Measurements from ENCODE around the gene ALG14. TPM values are rescaled to one million over a fixed set of nuclear protein-coding genes. Genes with fewer than 3 reads are reported as not detected.
"Not testable (repeated sequence)": the region's sequence is repeated elsewhere in the genome, so short reads cannot be mapped to it uniquely, and the experiment has no call there.

Gene ALG14
- total and polyA plus RNA-seq, 7 donors = 0.55 to 2.7 (median 1.8) TPM

- TF ChIP-seq CTCF (IDR thresholded peaks at IDR 0.05) = no peak
- no peak for TF ChIP-seq EP300 (IDR thresholded peaks at IDR 0.05)
- TF ChIP-seq POLR2A (IDR thresholded peaks at IDR 0.05) = no peak
- TF ChIP-seq POLR2AphosphoS5 (IDR thresholded peaks at IDR 0.05) = no peak
- no peak for DNase-seq
- Histone ChIP-seq H3K36me3 (peaks cover 0 to 20% (median 4%) of the 10 kb centered on the region in 4 donors), H3K27ac (no peak overlapping the region), H3K27me3 (no peaks in the 10 kb centered on the region), H3K4me1 (no peaks in the 10 kb centered on the region), H3K4me3 (no peak overlapping the region), H3K9me3 (no peaks in the 10 kb centered on the region)
- intact Hi-C loops (cut with DNase I) = no loop called here
- WGBS, 2 donors = 94% methylated on average over 9 of the region's 9 CpGs
Measured at GRCh38 chr1:95058974-95059373, 13.8 kb downstream of the ALG14 start.

- H3K27ac ChIP-seq = no peak overlapping the region
- H3K36me3 ChIP-seq = peaks cover 0 to 3% (median 0%) of the 10 kb centered on the region in 4 donors
- no peaks in the 10 kb centered on the region for H3K27me3 ChIP-seq
- H3K4me3 ChIP-seq = no peak overlapping the region
- H3K9me3 ChIP-seq = no peaks in the 10 kb centered on the region
- intact Hi-C loops (cut with DNase I) = no loop called here
- WGBS, 2 donors = 89 to 93% methylated on average over 6 of the region's 6 CpGs
- no peaks in the 10 kb centered on the region for H3K4me1 ChIP-seq
- TF ChIP-seq POLR2A (IDR thresholded peaks at IDR 0.05) (no peak), CTCF (IDR thresholded peaks at IDR 0.05) (no peak)
- no peak for DNase-seq
Measured at GRCh38 chr1:95057351-95057750, 15.4 kb downstream of the ALG14 start.

GRCh38 chr1:95049935-95050334, 22.8 kb downstream of the ALG14 start:
- TF ChIP-seq CTCF (IDR thresholded peaks at IDR 0.05) (no peak), POLR2A (IDR thresholded peaks at IDR 0.05) (no peak), EP300 (IDR thresholded peaks at IDR 0.05) (no peak), POLR2AphosphoS5 (IDR thresholded peaks at IDR 0.05) (no peak)
- H3K4me1 ChIP-seq = no peaks in the 10 kb centered on the region
- H3K9me3 ChIP-seq = no peaks in the 10 kb centered on the region
- H3K27ac ChIP-seq = no peak overlapping the region
- no peaks in the 10 kb centered on the region for H3K27me3 ChIP-seq
- WGBS, 2 donors = 82 to 89% methylated on average over 5 of the region's 5 CpGs
- no peak overlapping the region for H3K4me3 ChIP-seq
- no peak for DNase-seq
- no peaks in the 10 kb centered on the region for H3K36me3 ChIP-seq
- intact Hi-C loops (cut with DNase I) = no loop called here

- intact Hi-C loops (cut with DNase I) = no loop called here
Measured at GRCh38 chr1:95048317-95048716, 24.4 kb downstream of the ALG14 start.

GRCh38 chr1:95047624-95048023, 25.1 kb downstream of the ALG14 start:
- H3K4me1 ChIP-seq; H3K4me3 ChIP-seq; H3K36me3 ChIP-seq; H3K27ac ChIP-seq; intact Hi-C loops (cut with DNase I); H3K27me3 ChIP-seq; H3K9me3 ChIP-seq; DNase-seq: not testable (repeated sequence)
- WGBS, 2 donors = 95 to 96% methylated on average over 3 of the region's 3 CpGs

More at GRCh38 chr1:95048317-95048716, 24.4 kb downstream of the ALG14 start:
- Histone ChIP-seq H3K4me1 (peaks cover 0 to under 1% (median 0%) of the 10 kb centered on the region in 4 donors), H3K27ac (no peak overlapping the region), H3K9me3 (no peaks in the 10 kb centered on the region), H3K27me3 (no peaks in the 10 kb centered on the region), H3K36me3 (no peaks in the 10 kb centered on the region), H3K4me3 (no peak overlapping the region)
- TF ChIP-seq POLR2AphosphoS5 (IDR thresholded peaks at IDR 0.05) (no peak), POLR2A (IDR thresholded peaks at IDR 0.05) (no peak), EP300 (IDR thresholded peaks at IDR 0.05) (no peak), CTCF (IDR thresholded peaks at IDR 0.05) (no peak)
- no peak for DNase-seq
- WGBS, 2 donors = 34 to 70% methylated on average over 3 of the region's 3 CpGs
